ENCODE data around the gene MRPL41.
"Not testable (repeated sequence)": the region's sequence is repeated elsewhere in the genome, so short reads cannot be mapped to it uniquely, and the experiment has no call there.

MRPL41 gene

DNA sequence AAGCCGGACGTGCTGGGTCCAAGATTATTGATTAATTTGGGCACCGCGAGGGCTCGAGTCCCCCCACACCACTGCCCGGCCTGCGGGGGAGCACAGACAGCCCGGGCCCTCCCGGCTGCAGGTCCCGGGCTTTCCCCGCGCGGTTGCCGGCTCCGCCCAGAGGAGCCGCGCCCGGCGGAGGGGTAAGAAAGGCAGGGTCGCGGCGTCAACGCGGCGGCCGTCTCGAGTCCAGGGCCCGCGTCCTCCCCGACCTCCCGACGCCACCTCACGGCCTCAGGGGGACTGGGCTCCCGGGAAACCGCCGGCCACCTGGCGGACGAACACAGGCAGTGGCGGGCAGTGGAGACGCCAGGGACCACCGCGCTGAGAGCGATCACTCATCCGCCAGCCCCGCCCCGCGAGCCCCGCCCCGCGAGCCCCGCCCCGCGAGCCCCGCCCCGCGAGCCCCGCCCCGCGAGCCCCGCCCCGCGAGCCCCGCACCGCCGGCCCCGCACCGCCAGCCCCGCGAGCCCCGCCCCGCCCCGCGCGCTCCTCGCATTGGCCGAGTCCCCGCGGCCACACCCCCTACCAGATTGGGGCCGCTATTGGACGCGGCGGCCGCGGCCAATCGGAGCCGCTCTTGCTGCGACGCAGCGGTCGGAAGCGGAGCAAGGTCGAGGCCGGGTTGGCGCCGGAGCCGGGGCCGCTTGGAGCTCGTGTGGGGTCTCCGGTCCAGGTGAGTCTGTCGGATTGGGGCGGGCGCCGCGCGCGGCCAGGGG, at the start of gene MRPL41:
Gene MRPL41, plus strand, starts transcription at position 616 of the 758 bp plus-strand sequence. CDS start 203 bp downstream, outside the sequence.
- peak; percentile 93 for DNase-seq

DNA sequence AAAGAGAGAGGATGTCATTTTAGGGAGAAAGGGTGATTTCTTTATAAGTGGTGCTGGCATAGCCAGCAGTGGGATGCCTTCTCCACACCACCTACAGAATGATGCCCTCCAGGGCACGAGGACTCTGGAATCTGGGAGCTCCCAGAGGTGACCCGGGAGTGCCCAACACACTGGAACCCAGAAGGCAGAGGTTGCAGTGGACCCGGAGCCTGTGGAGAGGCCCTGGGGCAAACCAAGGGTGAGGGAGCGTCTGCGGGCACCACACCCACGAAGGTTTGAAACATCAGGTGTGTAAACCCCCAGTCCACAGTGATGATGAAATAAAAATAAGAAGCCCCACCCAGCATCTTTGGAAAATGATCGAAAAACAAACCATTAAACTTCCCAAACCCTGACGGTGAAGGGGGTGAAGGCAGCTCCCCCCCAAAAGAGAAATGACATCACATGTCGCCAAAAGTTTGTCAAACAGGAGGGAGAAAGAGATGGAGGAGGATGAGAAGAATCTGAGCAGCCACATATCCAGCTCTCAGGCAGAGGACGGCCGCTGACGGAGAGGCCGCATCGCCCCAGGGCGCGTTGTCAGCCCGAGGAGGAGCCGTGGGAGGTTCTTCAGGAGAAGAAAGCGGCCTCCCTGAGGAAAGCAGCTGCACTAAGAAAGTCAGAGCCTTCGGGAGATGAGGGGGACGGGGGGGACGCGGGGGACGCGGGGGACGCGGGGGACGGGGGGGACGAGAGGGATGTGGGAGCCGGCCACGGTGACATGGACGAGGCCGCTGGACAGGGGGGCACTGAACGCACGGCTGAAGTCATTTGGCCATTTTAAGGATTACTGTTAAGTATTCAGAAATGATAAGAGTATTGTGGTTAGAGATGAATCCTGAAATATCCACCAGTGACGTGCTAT, 49.4 kb upstream of the MRPL41 start:
- DNase-seq: peak; percentile 52

DNA sequence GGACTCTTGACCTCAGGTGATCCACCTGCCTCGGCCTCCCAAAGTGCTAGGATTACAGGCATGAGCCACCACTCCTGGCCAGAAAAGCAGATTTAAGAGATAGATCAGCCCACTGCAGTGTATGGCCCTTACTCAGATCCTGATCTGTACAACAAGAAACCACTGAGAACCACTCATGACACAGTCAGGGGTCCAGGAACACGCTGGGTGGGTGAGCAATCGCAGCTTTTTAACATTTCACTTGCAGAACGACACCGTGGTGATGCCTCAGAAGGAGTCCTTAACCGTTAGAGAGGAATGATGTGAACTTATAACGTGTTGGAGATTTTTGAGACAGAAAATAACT, 47.3 kb upstream of the MRPL41 start:
- peak; percentile 56 for DNase-seq

DNA sequence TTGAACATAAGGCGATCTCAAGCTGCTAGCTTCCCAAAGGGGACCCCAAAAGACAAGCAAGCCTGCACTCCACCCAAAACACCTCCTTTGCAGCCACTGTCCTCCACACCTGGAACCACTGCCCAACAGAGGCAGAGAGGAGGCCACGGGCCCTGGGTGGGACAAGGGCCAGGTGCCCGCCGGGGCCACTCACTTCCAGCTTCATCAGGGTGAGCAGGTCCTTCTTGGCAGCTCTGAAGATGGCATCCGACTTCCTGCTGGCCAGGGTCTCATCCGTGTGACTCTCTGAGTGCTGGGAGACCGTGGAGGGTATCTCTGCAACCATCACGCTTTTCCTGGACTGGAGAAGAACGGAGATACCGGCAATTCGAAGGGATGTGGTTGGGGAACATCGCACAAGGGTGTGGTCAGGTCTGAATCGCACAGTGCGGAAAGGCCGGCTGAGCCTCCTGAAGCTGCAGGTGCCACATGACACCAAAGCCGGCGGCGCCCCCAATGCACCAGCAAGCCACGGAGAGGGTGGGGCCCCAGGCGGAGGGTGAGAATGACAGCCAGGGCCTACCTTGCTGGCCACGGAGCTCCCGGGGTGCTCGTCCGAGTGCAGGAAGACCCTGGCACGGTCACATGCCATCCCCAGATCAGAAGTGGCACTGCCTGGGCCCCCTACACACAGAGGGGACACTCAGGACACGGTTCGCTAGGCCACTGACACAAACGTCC, 46.1 kb upstream of the MRPL41 start:
- no peak for DNase-seq

DNA sequence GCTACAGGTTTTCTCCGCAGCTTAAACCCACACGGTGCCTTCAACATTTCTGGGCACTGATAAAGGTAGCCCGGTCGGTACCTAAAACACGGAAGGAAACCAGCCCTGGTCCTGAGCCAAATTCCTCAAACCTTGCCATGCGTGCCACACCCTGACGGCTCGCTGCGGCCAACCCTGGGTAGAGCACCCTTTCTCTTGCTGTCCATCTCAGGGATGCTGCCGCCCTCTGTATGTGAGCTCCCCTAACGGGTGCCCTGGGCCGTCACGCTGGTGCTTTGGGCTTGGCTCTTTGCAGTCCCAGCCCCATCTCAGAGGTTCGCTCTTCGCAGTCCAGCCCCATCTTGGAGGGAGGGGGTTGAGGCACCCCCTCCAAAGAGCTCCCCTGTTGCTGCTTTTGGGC, 45.4 kb upstream of the MRPL41 start:
- no peak for DNase-seq

DNA sequence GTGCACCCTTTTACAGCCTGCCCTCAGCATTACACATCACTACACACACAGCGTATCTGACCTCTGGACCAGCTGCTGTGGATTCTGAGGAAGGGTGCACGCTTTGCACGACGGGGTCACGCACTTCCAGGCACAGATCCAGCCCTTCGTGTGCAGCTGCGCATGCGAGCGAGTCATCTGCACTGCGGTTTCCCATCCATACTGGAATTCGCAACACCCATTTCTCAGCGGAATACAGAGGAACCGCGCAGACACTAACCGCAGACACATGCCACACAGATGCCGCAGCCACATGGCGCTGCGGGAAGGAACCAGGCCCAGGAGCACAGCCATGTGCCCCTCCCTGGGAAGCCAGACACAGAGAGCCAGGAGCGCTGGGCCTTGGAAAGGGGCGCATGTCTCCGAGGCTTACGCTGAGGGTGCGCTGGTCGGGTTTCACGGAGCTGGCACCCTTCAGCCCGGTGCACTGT, 44.9 kb upstream of the MRPL41 start:
- peak; percentile 91 for DNase-seq

DNA sequence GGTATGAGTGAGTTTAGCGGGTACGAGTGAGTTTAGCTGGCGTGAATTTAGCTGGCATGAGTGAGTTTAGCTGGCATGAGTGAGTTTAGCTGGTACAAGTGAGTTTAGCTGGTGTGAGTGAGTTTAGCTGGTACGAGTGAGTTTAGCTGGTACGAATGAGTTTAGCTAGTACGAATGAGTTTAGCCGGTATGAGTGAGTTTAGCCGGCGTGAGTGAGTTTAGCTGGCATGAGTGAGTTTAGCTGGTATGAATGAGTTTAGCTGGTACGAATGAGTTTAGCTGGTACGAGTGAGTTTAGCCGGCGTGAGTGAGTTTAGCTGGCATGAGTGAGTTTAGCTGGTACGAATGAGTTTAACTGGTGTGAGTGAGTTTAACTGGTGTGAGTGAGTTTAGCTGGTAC, 42.5 kb upstream of the MRPL41 start:
- DNase-seq: no peak

DNA sequence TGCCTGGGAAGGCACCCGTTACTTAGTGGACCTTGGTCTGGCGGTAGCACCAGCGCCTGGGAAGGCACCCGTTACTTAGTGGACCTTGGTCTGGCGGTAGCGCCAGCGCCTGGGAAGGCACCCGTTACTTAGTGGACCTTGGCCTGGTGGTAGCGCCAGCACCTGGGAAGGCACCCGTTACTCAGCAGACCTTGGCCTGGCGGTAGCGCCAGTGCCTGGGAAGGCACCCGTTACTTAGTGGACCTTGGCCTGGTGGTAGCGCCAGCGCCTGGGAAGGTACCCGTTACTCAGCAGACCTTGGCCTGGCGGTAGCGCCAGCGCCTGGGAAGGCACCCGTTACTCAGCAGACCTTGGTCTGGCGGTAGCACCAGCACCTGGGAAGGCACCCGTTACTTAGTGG, 40.6 kb upstream of the MRPL41 start:
- DNase-seq: not testable (repeated sequence)

DNA sequence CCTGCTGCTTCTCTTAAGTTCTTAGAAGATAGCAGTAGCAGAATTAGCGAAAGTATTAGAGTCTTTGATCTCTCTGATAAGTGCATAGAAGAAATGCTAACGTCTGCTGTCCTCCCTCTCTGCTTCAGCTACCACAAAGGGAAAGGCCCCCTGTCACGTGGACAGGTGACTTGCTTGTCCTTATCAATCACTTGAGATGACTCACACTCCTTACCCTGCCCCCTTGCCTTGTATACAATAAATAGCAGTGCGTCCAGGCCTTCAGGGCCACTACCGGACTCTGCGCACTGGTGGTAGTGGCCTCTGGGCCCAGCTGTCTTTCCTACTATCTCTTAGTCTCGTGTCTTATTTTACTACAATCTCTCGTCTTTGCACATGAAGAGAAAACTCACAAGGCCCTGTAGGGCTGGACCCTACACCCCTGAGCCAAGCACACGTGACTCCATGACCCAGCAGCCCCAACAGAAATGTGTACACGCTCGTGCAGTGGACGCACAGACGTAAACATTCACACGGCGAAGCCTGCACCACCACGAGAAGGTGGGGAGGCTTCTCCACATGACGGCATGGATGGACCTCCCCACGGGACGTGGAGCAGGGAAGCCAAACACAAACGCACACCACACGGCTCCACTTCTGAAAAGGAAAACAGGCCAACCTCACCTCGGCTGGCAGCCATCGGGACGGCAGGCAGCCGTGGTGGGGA, 39.8 kb upstream of the MRPL41 start:
- no peak for DNase-seq

DNA sequence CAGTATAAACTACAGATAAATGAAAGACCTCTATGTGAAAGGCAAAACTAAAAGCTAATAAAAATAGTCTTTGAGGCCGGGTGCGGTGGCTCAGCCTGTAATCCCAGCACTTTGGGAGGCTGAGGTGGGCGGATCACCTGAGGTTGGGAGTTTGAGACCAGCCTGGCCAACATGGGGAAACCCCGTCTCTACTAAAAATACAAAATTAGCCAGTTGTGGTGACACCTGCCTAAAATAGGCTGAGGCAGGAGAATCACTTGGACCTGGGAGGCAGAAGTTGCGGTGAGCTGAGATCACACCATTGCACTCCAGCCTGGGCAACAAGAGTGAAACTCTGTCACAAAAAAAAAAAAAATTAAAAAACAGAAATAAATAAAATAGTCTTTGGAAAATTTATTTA, 38.5 kb upstream of the MRPL41 start:
- DNase-seq: not testable (repeated sequence)

DNA sequence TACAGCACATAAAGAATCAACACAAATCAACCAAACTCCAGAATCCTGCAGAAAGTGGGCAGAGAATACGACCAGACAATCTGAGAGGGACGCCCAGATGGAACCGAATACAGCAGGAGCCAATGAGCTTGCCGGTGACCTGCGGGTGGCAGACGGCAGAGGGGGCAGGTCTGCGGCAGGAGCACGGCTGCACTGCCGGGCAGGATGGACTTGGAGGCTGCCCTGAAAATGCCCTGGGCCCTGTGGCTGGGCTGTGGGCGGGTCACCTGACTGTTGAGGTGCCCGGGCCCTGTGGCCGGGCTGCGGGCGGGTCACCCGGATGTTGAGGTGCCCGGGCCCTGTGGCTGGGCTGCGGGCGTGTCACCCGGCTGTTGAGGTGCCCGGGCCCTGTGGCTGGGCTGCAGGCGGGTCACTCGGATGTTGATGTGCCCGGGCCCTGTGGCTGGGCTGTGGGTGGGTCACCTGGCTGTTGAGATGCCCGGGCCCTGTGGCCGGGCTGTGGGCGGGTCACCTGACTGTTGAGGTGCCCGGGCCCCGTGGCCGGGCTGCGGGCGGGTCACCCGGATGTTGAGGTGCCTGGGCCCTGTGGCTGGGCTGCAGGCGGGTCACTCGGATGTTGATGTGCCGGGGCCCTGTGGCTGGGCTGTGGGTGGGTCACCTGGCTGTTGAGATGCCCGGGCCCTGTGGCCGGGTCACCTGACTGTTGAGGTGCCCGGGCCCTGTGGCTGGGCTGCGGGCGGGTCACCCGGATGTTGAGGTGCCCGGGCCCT, 37.7 kb upstream of the MRPL41 start:
- DNase-seq: not testable (repeated sequence)

DNA sequence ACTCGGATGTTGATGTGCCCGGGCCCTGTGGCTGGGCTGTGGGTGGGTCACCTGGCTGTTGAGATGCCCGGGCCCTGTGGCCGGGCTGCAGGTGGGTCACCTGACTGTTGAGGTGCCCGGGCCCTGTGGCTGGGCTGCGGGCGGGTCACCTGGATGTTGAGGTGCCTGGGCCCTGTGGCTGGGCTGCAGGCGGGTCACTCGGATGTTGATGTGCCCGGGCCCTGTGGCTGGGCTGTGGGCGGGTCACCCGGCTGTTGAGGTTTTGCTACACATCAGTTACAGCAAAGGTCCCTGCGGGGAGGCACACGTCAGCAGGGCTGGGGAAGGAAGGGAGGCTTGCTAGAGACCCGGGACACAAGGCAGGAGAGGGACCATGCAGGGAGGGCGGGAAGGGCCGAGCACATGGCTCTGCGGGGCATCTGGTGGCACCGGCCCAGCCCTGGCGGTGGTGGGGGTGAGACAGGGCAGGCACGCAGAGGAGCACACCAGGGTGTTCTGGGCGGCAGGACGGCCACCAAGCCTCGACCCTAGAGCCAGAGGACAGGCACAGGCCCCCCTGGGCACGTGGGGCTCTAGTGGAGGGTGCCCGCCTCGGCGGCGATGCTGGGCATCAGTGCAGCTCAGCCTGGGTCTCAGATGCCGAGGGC, 36.9 kb upstream of the MRPL41 start:
- DNase-seq: no peak

DNA sequence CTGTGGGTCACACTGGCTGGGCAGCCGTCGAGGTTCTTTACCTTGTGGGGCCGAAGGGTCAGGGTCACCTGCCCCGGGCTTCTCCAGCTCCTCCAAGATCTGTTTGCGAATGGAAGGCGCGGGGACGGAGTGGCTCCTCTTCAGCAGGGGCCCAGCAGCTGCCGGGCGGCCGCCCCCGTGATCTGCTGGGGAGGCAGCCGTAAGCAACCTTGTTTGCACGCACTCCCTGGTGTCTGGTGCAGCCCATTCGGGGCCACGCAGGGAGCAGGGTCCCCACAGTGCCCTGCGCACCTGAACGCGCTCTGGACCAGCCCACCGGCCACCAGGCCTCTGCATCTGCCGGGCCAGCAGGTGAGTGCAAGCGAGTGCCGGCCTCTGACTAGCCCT, 36.3 kb upstream of the MRPL41 start:
- no peak for DNase-seq

DNA sequence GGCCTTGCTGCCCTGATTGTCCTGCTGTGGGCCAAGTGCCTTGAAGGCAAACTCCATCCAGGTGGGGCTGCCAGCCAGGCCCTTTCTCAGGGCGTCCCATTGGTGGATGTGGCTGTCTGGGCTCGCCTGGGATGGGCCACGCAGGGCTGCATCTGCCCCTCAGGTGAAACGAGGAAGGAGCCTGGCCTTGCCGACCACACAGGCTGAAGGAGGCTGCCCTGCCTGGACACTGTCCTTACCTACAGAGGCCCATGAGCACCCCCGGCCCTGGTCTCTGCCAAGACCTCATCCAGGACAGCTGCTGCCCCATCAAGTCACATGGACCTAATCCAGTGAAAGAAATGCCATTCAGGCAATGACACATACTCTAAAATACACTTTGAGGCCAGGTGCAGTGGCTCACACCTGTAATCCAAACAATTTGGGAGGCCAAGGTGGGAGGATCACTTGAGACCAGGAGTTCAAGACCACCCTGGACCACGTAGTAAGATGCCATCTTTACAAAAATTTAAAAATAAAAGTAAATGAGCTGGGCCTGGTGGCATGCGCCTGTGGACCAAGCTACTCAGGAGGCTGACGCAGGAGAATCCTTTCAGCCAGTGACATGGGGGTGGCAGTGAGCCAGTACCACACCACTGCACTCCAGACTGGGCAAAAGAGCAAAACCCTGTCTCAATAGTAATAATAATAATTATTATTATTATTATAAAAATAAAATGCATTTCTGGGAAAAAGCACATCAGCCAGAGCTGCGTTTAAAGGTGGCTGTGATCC, 35.3 kb upstream of the MRPL41 start:
- no peak for DNase-seq

DNA sequence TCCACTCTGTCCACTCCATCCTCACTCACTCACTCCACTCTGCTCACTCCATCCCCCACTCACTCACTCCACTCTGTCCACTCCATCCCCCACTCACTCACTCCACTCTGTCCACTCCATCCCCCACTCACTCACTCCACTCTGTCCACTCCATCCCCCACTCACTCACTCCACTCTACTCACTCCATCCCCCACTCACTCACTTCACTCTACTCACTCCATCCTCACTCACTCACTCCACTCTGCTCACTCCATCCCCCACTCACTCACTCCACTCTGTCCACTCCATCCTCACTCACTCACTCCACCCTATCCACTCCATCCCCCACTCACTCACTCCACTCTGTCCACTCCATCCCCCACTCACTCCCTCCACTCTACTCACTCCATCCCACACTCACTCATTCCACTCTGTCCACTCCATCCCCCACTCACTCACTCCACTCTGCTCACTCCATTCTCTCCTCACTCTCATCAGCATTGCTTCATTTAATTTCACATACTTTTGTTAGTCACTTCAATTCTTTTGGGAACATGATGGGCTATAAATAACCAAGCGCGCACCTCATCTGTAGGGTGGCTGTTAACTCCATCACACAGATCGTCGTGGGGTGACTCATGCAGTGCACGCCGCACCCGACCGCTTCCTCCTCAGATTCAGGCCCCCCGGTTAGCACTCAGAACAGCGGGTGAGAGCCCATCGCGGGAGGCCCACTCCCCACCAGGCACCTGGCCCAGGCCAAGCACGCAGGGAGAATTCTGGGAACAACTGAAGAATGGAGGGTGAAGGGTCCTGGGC, 32.8 kb upstream of the MRPL41 start:
- not testable (repeated sequence) for DNase-seq

DNA sequence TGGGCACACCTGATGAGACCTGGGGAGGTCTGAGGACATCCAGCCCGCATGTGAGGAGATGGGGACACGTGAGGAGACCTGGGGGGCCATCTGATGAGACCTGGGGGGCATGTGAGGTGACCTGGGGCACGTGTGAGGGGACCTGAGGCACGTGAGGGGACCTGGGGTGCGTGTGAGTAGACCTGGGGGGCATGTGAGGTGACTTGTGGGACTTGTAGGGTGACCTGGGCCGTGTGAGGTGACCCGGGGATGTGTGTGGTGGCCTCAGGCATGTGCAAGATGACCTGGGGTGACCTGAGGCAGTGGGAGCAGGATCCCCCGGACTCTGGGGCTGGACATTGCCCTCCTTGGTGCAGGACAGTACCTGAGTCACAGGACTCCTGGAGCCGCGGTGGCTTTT, 32.1 kb upstream of the MRPL41 start:
- DNase-seq: no peak

DNA sequence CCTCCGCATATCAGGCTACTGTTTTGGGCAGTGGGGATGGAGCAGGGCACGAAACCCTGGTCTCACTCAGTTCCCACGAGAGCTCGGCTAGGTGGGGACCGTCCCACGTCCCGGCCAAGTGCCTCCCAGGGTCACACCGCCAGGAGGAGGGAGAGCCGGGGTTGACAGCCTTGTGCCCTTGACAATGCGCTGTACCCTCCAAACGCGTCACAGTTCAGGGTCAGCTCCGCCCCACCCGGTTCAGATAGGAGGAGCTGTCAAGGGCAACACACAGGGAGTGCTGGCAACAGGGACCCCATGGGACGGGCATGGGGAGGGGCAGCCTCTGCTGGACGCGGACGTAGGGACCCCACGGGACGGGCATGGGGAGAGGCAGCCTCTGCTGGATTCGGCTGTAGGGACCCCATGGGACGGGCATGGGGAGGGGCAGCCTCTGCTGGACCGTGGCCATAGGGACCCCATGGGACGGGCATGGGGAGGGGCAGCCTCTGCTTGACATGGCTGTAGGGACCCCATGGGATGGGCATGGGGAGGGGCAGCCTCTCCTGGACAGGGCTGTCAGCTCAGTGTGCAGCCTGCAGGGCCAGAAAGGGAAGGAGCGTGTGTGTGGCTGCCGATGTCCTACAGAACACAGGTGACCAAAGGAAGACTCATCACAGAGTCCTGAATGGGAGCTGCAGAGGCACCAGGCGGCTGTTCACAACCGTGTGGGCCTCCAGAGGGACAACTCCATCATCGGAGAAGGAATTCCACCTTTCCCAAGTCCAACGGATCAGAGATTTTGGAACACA, 30.9 kb upstream of the MRPL41 start:
- DNase-seq: no peak

DNA sequence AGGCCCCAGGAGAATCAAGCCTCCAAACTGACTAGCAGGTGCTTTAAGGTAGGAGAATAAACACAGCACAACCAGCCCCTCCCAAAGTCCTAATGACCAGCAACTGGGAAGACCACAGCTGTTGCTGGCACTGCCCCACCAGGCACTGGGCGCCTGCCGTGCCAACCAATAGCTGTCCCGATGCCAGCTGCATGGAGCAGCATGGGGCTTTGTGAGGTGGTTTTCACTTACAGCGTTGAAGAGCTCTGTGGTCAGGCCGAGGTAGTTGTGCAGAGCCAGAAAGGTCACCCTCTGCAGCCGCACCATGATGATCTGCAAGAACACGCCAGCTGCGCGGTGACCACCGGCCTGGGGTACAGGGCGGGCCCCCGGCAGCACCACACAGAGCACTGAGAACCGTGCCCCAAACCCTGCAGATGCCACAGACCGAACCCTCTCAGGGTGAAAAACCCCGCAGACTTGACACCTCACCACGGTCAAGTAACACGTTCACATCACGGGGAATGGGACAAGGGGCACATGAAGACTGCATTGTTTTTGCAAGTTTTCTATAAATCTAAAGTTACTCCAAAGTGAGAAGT, 30.2 kb upstream of the MRPL41 start:
- no peak for DNase-seq
